ENCODE measurements around the gene MORN5.

Gene MORN5

DNA sequence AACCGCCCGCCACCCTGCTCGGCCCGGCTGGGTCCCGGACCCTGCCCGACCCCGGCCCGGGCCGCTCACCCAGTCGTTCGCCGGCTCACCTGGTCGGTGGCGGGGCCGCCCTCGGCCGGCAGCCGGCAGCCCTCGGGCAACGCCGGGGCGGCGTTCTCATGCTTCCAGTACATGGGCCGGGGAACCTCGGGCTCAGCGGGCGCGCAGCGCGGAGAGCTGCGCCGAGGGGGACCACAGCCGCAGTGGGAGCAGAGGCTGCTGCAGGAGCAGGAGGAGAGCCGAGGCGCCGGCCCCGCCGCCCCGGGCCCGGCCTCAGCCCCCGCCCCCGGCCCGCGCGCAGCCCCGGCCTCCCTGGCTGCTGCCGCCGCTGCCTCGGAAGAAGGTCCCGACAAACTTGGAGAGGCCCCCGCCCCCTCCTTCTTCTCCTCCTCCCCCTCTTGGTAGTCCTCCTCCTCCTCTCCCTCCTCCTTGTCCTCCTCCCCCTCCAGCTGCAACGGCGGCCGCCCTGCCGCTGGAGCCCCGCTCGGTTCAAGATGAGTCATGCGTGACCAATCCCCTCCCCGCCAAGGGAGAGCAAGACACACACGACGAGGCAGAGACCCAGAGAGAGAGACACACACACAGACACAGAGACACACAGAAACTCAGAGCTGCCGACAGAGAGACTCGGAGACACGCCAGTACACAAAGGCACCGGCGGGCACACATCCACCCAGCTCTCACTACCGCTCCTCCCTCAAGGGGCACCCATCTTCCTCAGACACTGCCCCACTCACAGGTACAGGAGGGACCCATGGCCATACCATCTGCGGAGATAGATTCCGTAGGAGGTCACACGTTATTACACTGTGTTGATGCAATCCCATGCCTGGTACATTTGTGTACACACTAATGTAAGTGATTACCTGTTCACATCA lies 69.1 kb downstream of the MORN5 start, which contains the start of gene LHX6:
Gene LHX6 (minus strand): TSS at position 390 of the 917 bp plus-strand sequence. CDS start 217 bp downstream, at position 173.
- H4K20me1 ChIP-seq, result peaks cover 0 to 16% (median 0%) of the 10 kb centered on the region in 11 experiments; a peak in 6 of 22 replicates
- H3K27me3 ChIP-seq, result peaks cover 56 to 72% (median 64%) of the 10 kb centered on the region in 11 experiments
- H3K4me2 ChIP-seq, result peak within 1 kb of the TSS; percentile 90 to 98 (median 94)

GRCh38 chr9:122229485-122229837 lies 69.8 kb downstream of the MORN5 start:
- Histone ChIP-seq H4K20me1 (peaks cover 0 to 16% (median 0%) of the 10 kb centered on the region in 11 experiments; a peak in 6 of 22 replicates), H3K9me3 (replicated peaks in 1 of 11) (peaks cover 0 to 16% (median 6%) of the 10 kb centered on the region in 11 experiments; a peak in 5 of 22 replicates), H3K4me3 (no peak overlapping the region), H3K4me2 (peak overlapping the region in 3 of 11 experiments; percentile 92 to 94 (median 94); a peak in 4 of 22 replicates), H3K9ac (no peak overlapping the region), H3K27ac (no peak overlapping the region), H3K27me3 (peaks cover 56 to 72% (median 64%) of the 10 kb centered on the region in 11 experiments), H3K36me3 (no peaks in the 10 kb centered on the region), H3K4me1 (peaks cover 6 to 15% (median 13%) of the 10 kb centered on the region in 10 experiments; a peak in 17 of 20 replicates)
- TF ChIP-seq Cebpa-rat (IDR thresholded peaks at IDR 0.05), result no peak

More for the DNA sequence above, 69.1 kb downstream of the MORN5 start, which contains the start of gene LHX6:
- Histone ChIP-seq H3K9me3 (replicated peaks in 1 of 11) (peaks cover 0 to 16% (median 6%) of the 10 kb centered on the region in 11 experiments; a peak in 5 of 22 replicates), H3K36me3 (no peaks in the 10 kb centered on the region), H3K9ac (peak within 1 kb of the TSS in 10 of 11 experiments; percentile 9 to 71 (median 38); a peak in 12 of 22 replicates), H3K27ac (no peak within 1 kb of the TSS), H3K4me1 (peaks cover 6 to 15% (median 13%) of the 10 kb centered on the region in 10 experiments; a peak in 17 of 20 replicates), H3K4me3 (peak within 1 kb of the TSS; percentile 47 to 69 (median 58))
- no peak for TF ChIP-seq Cebpa-rat (IDR thresholded peaks at IDR 0.05)

GRCh38 chr9:122232796-122233306 lies 73.1 kb downstream of the MORN5 start:
- H3K9ac ChIP-seq, result no peak overlapping the region

DNA sequence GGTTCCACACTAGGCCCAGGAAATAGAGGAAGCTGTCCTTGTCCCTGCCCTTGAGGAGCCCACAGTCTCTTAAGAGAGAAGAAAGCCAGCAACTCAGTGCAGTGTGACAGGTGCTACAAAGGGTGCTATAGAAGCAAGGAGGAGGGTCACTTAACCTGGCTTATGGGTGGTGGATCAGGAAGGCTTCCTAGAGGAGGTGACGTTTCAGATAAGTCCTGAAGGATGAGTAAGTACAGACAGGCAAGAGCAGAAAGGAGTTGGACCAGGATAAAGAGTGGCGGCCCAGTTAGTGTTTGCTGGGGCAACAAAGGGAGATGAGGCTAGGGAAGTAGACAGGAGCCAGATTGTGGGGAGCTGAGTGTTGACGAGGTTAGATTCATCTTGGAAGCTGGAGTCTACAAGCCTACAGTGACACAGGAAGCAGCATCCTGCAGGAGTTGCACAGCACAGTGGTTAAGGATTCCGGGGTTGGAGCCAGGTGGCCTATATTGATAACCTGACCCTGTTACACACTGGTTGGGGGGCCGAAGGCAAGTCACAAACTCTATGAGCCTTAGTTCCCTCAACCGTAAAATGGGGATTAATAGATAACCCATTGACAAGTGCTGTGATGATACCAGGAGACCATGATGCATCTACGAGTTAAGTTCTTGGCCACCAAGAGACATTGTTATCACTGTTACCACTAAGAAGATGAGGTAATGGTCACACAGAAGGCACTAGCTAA lies 74.5 kb downstream of the MORN5 start:
- Histone ChIP-seq H3K9me3 (replicated peaks in 1 of 11) (no peaks in the 10 kb centered on the region), H3K36me3 (peaks cover 2 to 14% (median 10%) of the 10 kb centered on the region in 11 experiments; a peak in 17 of 22 replicates), H3K4me3 (no peak overlapping the region), H4K20me1 (peaks cover 0 to 7% (median 0%) of the 10 kb centered on the region in 11 experiments; a peak in 1 of 22 replicates), H3K27ac (no peak overlapping the region), H3K27me3 (peaks cover 14 to 27% (median 22%) of the 10 kb centered on the region in 11 experiments), H3K9ac (no peak overlapping the region), H3K4me1 (peaks cover 0 to 3% (median under 1%) of the 10 kb centered on the region in 10 experiments; a peak in 9 of 20 replicates), H3K4me2 (no peak overlapping the region)
- TF ChIP-seq Cebpa-rat (IDR thresholded peaks at IDR 0.05), result no peak

More at GRCh38 chr9:122232796-122233306, 73.1 kb downstream of the MORN5 start:
- Histone ChIP-seq H3K4me3 (no peak overlapping the region), H3K36me3 (peaks cover 0 to under 1% (median 0%) of the 10 kb centered on the region in 11 experiments; a peak in 2 of 22 replicates), H3K4me1 (peaks cover 6 to 15% (median 13%) of the 10 kb centered on the region in 10 experiments; a peak in 17 of 20 replicates), H4K20me1 (peaks cover 0 to 16% (median 0%) of the 10 kb centered on the region in 11 experiments; a peak in 4 of 22 replicates), H3K9me3 (replicated peaks in 1 of 11) (no peaks in the 10 kb centered on the region), H3K27me3 (peaks cover 27 to 41% (median 35%) of the 10 kb centered on the region in 11 experiments), H3K27ac (no peak overlapping the region), H3K4me2 (no peak overlapping the region)
- no peak for TF ChIP-seq Cebpa-rat (IDR thresholded peaks at IDR 0.05)

- Histone ChIP-seq H4K20me1 (no peaks in the 10 kb centered on the region), H3K36me3 (peaks cover 26 to 38% (median 35%) of the 10 kb centered on the region in 11 experiments), H3K27ac (no peak overlapping the region), H3K27me3 (peaks cover 0 to 2% (median 0%) of the 10 kb centered on the region in 11 experiments; a peak in 4 of 22 replicates), H3K4me1 (no peaks in the 10 kb centered on the region), H3K9ac (no peak overlapping the region), H3K9me3 (replicated peaks in 1 of 11) (no peaks in the 10 kb centered on the region), H3K4me3 (no peak overlapping the region), H3K4me2 (no peak overlapping the region)
- TF ChIP-seq Cebpa-rat (IDR thresholded peaks at IDR 0.05), result no peak
Observed at GRCh38 chr9:122236681-122237080, 77.0 kb downstream of the MORN5 start.

DNA sequence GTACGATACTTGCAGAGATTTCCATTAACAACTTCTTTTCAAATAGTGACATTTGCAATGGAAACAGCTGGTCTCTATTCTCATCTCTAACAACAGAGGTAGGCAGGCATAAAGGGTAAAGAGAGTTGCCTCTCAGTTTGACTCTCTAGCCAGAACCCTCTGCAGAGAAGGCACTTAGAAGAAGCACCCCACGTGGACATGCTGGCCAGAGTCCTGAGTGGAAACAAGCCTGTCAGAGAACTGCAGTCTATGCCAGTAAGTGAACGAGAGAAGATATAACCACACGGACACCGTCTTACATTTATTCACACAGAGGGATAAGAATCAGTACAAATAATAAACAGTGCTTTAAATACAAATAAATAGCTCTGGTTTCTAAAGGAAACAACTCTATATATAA lies 80.0 kb downstream of the MORN5 start:
- TF ChIP-seq Cebpa-rat (IDR thresholded peaks at IDR 0.05), result no peak
- Histone ChIP-seq H3K4me3 (no peak overlapping the region), H3K9ac (no peak overlapping the region), H3K9me3 (replicated peaks in 1 of 11) (no peaks in the 10 kb centered on the region), H3K27me3 (no peaks in the 10 kb centered on the region), H3K4me1 (no peaks in the 10 kb centered on the region), H3K36me3 (peaks cover 57 to 69% (median 65%) of the 10 kb centered on the region in 11 experiments), H4K20me1 (no peaks in the 10 kb centered on the region), H3K4me2 (no peak overlapping the region), H3K27ac (no peak overlapping the region)

DNA sequence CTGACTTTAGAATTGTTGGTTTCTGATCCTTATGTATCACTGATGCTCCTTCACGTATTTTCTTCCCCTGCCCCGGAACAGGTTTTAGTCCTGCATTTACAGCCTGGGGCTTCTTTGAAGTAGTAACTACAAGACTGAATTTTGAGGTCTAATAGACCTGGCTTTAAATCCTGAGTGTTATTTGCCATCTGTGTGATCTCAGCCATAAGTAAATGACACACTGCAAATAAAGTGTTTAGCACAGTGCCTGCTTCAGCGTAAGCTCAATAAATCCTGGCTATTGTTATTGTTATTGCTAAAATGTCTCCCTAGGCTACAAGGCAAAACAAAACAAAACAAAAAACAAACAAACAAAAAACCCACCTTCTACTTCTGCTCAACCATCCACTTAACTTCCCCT lies 84.6 kb downstream of the MORN5 start:
- Histone ChIP-seq H3K4me3 (no peak overlapping the region), H3K9me3 (replicated peaks in 1 of 11) (no peaks in the 10 kb centered on the region), H4K20me1 (peaks cover 0 to 17% (median 0%) of the 10 kb centered on the region in 11 experiments; a peak in 6 of 22 replicates), H3K9ac (no peak overlapping the region), H3K4me1 (no peaks in the 10 kb centered on the region), H3K27me3 (no peaks in the 10 kb centered on the region), H3K27ac (no peak overlapping the region), H3K4me2 (no peak overlapping the region), H3K36me3 (peaks cover 98 to 100% (median 99%) of the 10 kb centered on the region in 11 experiments)
- no peak for TF ChIP-seq Cebpa-rat (IDR thresholded peaks at IDR 0.05)

DNA sequence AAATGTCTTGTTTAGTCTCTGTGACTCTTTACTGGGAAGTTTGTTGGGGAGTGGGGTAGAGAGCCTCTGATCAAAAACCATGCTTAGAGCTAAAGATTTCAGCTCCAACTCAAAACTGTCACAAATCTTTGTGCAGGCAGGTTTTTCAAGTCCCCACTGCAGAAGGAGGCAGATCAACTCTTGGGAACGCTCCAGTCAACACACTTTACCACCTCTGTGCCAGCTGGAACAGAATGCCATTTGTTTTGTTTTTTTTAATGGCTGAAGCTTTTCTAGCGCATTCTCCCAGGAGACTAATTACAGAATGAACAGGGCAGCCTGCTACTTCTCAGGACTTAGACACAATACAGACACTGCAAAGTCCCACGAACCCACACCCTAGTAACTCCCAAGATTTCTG lies 87.0 kb downstream of the MORN5 start:
- peaks cover 92 to 100% (median 100%) of the 10 kb centered on the region in 11 experiments for H3K36me3 ChIP-seq
- H3K4me3 ChIP-seq, result no peak overlapping the region
- H3K9me3 ChIP-seq (replicated peaks in 1 of 11), result no peaks in the 10 kb centered on the region
- no peaks in the 10 kb centered on the region for H3K4me1 ChIP-seq
- no peak overlapping the region for H3K9ac ChIP-seq
- H3K27ac ChIP-seq, result no peak overlapping the region
- peaks cover 0 to 33% (median 6%) of the 10 kb centered on the region in 11 experiments; a peak in 15 of 22 replicates for H4K20me1 ChIP-seq
- H3K27me3 ChIP-seq, result no peaks in the 10 kb centered on the region
- no peak overlapping the region for H3K4me2 ChIP-seq
- TF ChIP-seq Cebpa-rat (IDR thresholded peaks at IDR 0.05), result no peak

Measured in BLaER1 treated with 17β-estradiol and CSF1 and Interleukin-3, amounts not matched to agents 10 nM and 100 nM (cell line).